ENCODE measurements around the gene VWF. TPM values are rescaled to one million over a fixed set of nuclear protein-coding genes. Genes with fewer than 3 reads are reported as not detected.
A peak's percentile ranks its signal among the peaks of the same experiment; 100 is the strongest.

VWF gene
- total and polyA plus RNA-seq, 2 of the 13 experiments (the other 11 are each of a cell fraction or from before 2014, with no cell fraction given): 0.20 to 0.25 TPM

DNA sequence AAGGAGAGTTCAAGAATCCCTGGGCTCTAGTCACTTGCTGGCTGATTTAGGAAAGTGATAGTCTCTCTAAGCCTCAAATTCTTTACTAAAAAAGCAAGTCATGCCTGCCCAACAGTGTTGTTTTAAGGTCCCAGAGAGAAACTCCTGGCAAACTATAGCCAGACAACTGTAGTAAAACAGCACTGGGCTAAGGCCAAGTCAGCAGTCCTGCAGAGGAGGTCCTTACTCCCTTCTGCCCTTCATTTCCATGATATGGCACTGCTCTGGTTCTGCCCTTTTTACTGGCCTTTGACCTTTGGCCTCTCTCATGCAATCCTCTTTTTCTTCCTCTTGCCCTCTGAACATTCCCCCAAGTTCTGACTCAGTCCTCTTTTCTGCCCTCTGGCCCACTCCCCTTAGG lies 74.9 kb downstream of the VWF start (continued):
- TF ChIP-seq RFX3 (CRISPR knock-in tag; IDR thresholded peaks at IDR 0.05): no peak

DNA sequence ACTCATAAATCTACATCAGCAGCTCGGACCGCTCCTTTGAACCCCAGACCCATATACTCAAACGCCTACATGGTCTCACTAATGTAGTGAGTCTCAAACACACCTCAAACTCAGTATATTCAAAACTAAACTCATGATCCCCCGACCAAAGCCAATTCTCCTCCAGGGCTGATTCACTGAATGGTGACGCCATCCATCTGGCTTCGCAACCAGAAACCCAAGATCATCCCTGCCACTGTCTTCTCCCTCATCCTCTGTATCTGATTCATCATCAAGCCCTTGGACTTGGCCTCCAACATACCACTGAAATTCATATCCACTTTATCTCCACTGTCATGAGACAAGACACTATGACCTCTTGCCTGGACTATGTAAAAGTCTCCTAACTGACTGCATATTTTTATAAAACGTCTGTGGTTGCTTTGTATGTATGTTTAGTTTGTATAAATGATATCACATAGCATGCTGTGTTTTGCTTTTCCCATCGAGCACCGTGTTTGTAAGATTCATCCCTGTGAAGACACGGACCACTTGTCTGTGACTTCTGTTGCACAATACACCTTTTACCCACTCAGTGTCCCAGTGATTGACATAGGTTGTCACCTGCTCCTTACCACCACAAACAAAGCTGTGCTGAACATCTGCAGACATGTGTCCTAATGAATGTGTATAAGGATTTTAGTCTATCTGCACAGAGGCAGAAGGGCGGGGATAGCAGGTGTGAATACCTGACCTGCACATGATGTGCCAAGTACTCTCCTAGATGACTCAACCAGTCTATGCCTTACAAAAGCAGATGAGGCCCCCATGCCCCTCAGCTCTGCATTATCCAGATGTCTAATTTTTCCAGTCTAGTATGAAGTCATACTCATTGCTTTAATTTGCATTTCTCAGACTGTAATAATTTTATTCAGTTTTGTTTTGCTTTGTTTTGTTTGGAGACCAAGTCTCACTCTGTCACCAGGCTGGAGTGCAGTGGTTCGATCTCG lies 76.9 kb downstream of the VWF start:
- H3K9me3 ChIP-seq (ENCODE audit: low read length): no peaks in the 10 kb centered on the region
- intact Hi-C loops (cut with micrococcal nuclease; ENCODE audit: unreplicated experiment): no loop called here
- H3K79me2 ChIP-seq (ENCODE audit: insufficient read depth, low read length): no peaks in the 10 kb centered on the region
- no peak overlapping the region for H3K4me2 ChIP-seq (ENCODE audit: low read depth, low read length)
- no peak for ATAC-seq
- H3K9ac ChIP-seq (ENCODE audit: insufficient read depth, low read depth, low read length): no peak overlapping the region
- no peaks in the 10 kb centered on the region for H3K36me3 ChIP-seq (replicated peaks in 1 of 2; ENCODE audit: control insufficient read depth in 1 of 2, insufficient read depth in 2 of 2, low read length in 2 of 2)
- in situ Hi-C loops (cut with HindIII; ENCODE audit: extremely low pct_ligation_motif_present, low pct_unique_long_range_greater_than_20kb): no loop called here
- no peaks in the 10 kb centered on the region; a peak in 1 of 5 replicates for H3K27me3 ChIP-seq (ENCODE audit: control insufficient read depth in 1 of 2, insufficient read depth in 2 of 2, low read length in 2 of 2)
- FAIRE-seq: no peak
- ChIA-PET CTCF (ENCODE audit: low intra/inter-chr PET ratio, low total read pairs) (no interaction called here), POLR2A (no interaction called here)
- H3K27ac ChIP-seq (ENCODE audit: extremely low read length, insufficient read depth, low read length): no peak overlapping the region
- WGBS (ENCODE audit: low lambda C conversion rate): 49% methylated on average over 13 of the region's 13 CpGs
- no peak for DNase-seq (ENCODE audit: low spot score)
- TF ChIP-seq CEBPB (IDR thresholded peaks at IDR 0.05; ENCODE audit: borderline replicate concordance, low read depth, low read length) (peak; percentile 56; the same call in 1 of the 2 replicates), NFE2L2 (IDR thresholded peaks at IDR 0.05; ENCODE audit: low read length) (no peak)
- H4K20me1 ChIP-seq (ENCODE audit: insufficient read depth, low read length): no peaks in the 10 kb centered on the region
- peaks cover 9% of the 10 kb centered on the region for H3K4me1 ChIP-seq (ENCODE audit: insufficient read depth, low read length)
- BruUV-seq (replicated peaks): no TSS peak
- H2AFZ ChIP-seq (ENCODE audit: low read length): no peak overlapping the region
- no peak overlapping the region for H3K4me3 ChIP-seq (replicated peaks in 1 of 3; ENCODE audit: insufficient read depth in 1 of 3, low read depth in 2 of 3, low read length in 3 of 3)

GRCh38 chr12:6046511-6047180 lies 77.8 kb downstream of the VWF start:
- in situ Hi-C loops (cut with HindIII; ENCODE audit: extremely low pct_ligation_motif_present, low pct_unique_long_range_greater_than_20kb): no loop called here
- BruUV-seq (replicated peaks): no TSS peak
- Histone ChIP-seq H3K4me1 (ENCODE audit: insufficient read depth, low read length) (peaks cover 9% of the 10 kb centered on the region), H3K4me2 (ENCODE audit: low read depth, low read length) (no peak overlapping the region), H3K4me3 (replicated peaks in 1 of 3; ENCODE audit: insufficient read depth in 1 of 3, low read depth in 2 of 3, low read length in 3 of 3) (no peak overlapping the region), H3K9ac (ENCODE audit: insufficient read depth, low read depth, low read length) (no peak overlapping the region), H3K79me2 (ENCODE audit: insufficient read depth, low read length) (no peaks in the 10 kb centered on the region), H2AFZ (ENCODE audit: low read length) (no peak overlapping the region), H4K20me1 (ENCODE audit: insufficient read depth, low read length) (no peaks in the 10 kb centered on the region), H3K27me3 (ENCODE audit: control insufficient read depth in 1 of 2, insufficient read depth in 2 of 2, low read length in 2 of 2) (no peaks in the 10 kb centered on the region), H3K9me3 (ENCODE audit: low read length) (no peaks in the 10 kb centered on the region), H3K27ac (ENCODE audit: extremely low read length, insufficient read depth, low read length) (no peak overlapping the region), H3K36me3 (replicated peaks in 1 of 2; ENCODE audit: control insufficient read depth in 1 of 2, insufficient read depth in 2 of 2, low read length in 2 of 2) (no peaks in the 10 kb centered on the region)
- CTCF ChIA-PET (ENCODE audit: low intra/inter-chr PET ratio, low total read pairs): no interaction called here
- ATAC-seq: no peak
- intact Hi-C loops (cut with micrococcal nuclease; ENCODE audit: unreplicated experiment): no loop called here
- WGBS (ENCODE audit: low lambda C conversion rate): 72% methylated on average over 13 of the region's 17 CpGs
- POLR2A ChIA-PET: no interaction called here
- DNase-seq (ENCODE audit: low spot score): no peak
- FAIRE-seq: no peak
- TF ChIP-seq NKX3-1 (CRISPR knock-in tag; IDR thresholded peaks at IDR 0.05): no peak
- no peak for TF ChIP-seq IRX3 (CRISPR knock-in tag; IDR thresholded peaks at IDR 0.05; ENCODE audit: borderline replicate concordance, low read depth)
- TF ChIP-seq, protein P1, sequence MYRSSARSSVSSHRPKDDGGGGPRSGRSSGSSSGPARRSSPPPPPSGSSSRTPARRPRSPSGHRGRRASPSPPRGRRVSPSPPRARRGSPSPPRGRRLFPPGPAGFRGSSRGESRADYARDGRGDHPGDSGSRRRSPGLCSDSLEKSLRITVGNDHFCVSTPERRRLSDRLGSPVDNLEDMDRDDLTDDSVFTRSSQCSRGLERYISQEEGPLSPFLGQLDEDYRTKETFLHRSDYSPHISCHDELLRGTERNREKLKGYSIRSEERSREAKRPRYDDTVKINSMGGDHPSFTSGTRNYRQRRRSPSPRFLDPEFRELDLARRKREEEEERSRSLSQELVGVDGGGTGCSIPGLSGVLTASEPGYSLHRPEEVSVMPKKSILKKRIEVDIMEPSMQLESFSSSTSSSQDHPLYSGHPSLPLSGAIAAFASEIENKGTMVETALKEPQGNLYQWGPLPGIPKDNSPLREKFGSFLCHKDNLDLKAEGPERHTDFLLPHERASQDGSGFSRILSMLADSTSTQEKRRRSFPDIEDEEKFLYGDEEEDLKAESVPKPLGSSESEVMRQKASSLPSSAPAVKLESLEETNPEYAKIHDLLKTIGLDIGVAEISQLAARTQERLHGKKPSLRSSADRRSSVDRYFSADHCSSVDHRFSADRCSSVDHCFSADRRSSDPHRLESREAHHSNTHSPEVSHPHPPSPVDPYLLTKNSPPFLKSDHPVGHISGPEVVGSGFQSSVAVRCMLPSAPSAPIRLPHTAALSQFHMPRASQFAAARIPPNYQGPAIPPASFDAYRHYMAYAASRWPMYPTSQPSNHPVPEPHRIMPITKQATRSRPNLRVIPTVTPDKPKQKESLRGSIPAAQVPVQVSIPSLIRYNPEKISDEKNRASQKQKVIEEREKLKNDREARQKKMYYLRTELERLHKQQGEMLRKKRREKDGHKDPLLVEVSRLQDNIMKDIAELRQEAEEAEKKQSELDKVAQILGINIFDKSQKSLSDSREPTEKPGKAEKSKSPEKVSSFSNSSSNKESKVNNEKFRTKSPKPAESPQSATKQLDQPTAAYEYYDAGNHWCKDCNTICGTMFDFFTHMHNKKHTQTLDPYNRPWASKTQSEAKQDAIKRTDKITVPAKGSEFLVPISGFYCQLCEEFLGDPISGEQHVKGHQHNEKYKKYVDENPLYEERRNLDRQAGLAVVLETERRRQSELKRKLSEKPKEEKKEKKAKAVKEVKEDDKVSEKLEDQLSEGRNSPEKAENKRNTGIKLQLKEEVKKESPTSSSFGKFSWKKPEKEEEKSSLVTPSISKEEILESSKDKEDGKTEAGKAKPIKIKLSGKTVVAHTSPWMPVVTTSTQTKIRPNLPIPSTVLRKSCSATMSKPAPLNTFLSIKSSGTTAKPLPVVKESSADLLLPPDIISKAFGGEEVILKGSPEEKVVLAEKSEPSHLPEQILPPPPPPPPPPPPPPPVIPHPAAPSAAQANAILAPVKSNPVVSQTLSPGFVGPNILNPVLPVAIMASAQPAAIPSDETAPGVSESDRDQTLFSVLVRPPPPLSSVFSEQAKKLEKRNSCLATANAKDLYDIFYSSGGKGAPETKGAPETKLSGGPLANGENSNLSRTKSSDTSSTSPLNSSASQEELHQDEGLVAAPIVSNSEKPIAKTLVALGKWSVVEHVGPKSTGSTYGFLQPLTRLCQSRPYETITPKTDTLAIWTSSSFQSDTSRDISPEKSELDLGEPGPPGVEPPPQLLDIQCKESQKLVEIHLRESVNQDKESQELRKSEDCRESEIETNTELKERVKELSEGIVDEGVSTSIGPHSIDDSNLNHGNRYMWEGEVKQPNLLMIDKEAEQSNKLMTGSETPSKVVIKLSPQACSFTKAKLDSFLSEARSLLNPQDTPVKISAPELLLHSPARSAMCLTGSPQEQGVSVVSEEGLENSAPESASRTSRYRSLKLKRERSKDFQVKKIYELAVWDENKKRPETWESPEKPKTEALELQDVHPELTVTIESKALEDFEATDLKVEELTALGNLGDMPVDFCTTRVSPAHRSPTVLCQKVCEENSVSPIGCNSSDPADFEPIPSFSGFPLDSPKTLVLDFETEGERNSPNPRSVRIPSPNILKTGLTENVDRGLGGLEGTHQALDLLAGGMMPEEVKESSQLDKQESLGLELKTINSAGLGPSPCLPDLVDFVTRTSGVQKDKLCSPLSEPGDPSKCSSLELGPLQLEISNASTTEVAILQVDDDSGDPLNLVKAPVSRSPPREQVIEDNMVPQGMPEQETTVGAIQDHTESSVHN (CRISPR knock-in tag; IDR thresholded peaks at IDR 0.05): no peak

Measured in HepG2 (cell line).